ENCODE measurements around the gene ZNF423.

ZNF423 gene

GRCh38 chr16:49531931-49532840 lies 323.7 kb downstream of the ZNF423 start:
- H3K27ac ChIP-seq: no peak overlapping the region
- TF ChIP-seq CTCF (conservative IDR thresholded peaks at IDR 0.05): no peak

- no peak for TF ChIP-seq CTCF (conservative IDR thresholded peaks at IDR 0.05)
- H3K27ac ChIP-seq: no peak overlapping the region
These were observed 324.5 kb downstream of the ZNF423 start for GRCh38 chr16:49531425-49531824.

- TF ChIP-seq CTCF (conservative IDR thresholded peaks at IDR 0.05): no peak
These were observed 325.4 kb downstream of the ZNF423 start for GRCh38 chr16:49530427-49530970.

GRCh38 chr16:49529411-49530045 lies 326.4 kb downstream of the ZNF423 start:
- H3K27ac ChIP-seq: no peak overlapping the region
- no peak for TF ChIP-seq CTCF (conservative IDR thresholded peaks at IDR 0.05)

More at GRCh38 chr16:49530427-49530970, 325.4 kb downstream of the ZNF423 start:
- H3K27ac ChIP-seq: no peak overlapping the region

GRCh38 chr16:49528866-49529288 lies 327.0 kb downstream of the ZNF423 start:
- no peak for TF ChIP-seq CTCF (conservative IDR thresholded peaks at IDR 0.05)

GRCh38 chr16:49528060-49528865 lies 327.6 kb downstream of the ZNF423 start:
- H3K27ac ChIP-seq: peak overlapping the region; percentile 43
- no peak for TF ChIP-seq CTCF (conservative IDR thresholded peaks at IDR 0.05)

More at GRCh38 chr16:49528866-49529288, 327.0 kb downstream of the ZNF423 start:
- H3K27ac ChIP-seq: no peak overlapping the region

Data from VCaP (cell line).